Body of pancreas (tissue), 4 donors: ENCODE measurements around the gene KBTBD13. TPM values are rescaled to one million over a fixed set of nuclear protein-coding genes. Genes with fewer than 3 reads are reported as not detected.
"Not testable (repeated sequence)": the region's sequence is repeated elsewhere in the genome, so short reads cannot be mapped to it uniquely, and the experiment has no call there.

Source experiments
- ATAC-seq: fragments of 150-250 bp; one replicate; pipeline ENCODE4 v1.9.1; 2016
- DNase-seq, 4 donors: peaks; one replicate each; pipeline ENCODE4 v3.0.0-alpha.2; 2019
- H3K27ac ChIP-seq, 4 donors: fragments of 200-600 bp; sonication (generic); 1 replicate in 3 of 4; 2 replicates in 1 of 4; pipeline versions ENCODE4 v1.5.1 to v1.6.1; 2016 to 2019; ENCODE audit warnings: mild to moderate bottlenecking in 1 of 4, mixed read lengths in 1 of 4, moderate library complexity in 1 of 4
- H3K27me3 ChIP-seq, 2 donors: fragments of 200-600 bp; sonication (generic); one replicate each; pipeline ENCODE4 v1.6.0; 2016; ENCODE audit warnings: mild to moderate bottlenecking in 1 of 2
- H3K36me3 ChIP-seq, 2 donors: fragments of 200-600 bp; sonication (generic); replicated peaks in 1 of 2; 2 replicates each; pipeline ENCODE4 v1.5.1; 2016; ENCODE audit warnings: low read depth in 2 of 2; ENCODE audit not compliant: insufficient read depth in 1 of 2
- H3K4me1 ChIP-seq: fragments of 200-600 bp; sonication (generic); one replicate; pipeline ENCODE4 v1.6.0; 2016
- H3K4me3 ChIP-seq, 2 donors: fragments of 200-600 bp; sonication (generic); 1 replicate in 1 of 2; 2 replicates in 1 of 2; pipeline ENCODE4 v1.5.1; 2016 to 2019
- H3K9me3 ChIP-seq, 3 donors: fragments of 200-600 bp; sonication (generic); 1 replicate in 2 of 3; 2 replicates in 1 of 3; pipeline ENCODE4 v1.5.1; 2016
- CTCF ChIP-seq, 7 experiments: fragments of 450-650 bp in 4 of 7; fragments of 200-600 bp in 3 of 7; sonication (generic) in 3 of 7; IDR thresholded peaks; one replicate each; pipeline ENCODE4 v1.5.1; 2016 to 2019; ENCODE audit warnings: antibody characterized with exemption in 7 of 7
- POLR2A ChIP-seq, 3 donors: fragments of 450-650 bp; IDR thresholded peaks; one replicate each; pipeline ENCODE4 v1.6.1; 2016; ENCODE audit warnings: antibody characterized with exemption in 3 of 3, mild to moderate bottlenecking in 2 of 3
- WGBS, 2 donors: methylation state at CpG; one replicate each; pipeline ENCODE4 v1.1.5; 2017; 5-methylcytosine and 5-hydroxymethylcytosine counted together
- intact Hi-C: fragments of 100-400 bp; cut with DNase I; formaldehyde crosslinking; loops from one replicate; pipeline ENCODE4 v1.15.1; 2023
- total RNA-seq, 2 donors: library from RNA; depleted of rRNA; stranded (reverse); fragments of >200 nt; gene quantifications; one replicate each; pipeline ENCODE4 v1.1.0, GENCODE V29; 2016

Gene KBTBD13
- total RNA-seq, 2 donors from 2014 or later = not detected

DNA sequence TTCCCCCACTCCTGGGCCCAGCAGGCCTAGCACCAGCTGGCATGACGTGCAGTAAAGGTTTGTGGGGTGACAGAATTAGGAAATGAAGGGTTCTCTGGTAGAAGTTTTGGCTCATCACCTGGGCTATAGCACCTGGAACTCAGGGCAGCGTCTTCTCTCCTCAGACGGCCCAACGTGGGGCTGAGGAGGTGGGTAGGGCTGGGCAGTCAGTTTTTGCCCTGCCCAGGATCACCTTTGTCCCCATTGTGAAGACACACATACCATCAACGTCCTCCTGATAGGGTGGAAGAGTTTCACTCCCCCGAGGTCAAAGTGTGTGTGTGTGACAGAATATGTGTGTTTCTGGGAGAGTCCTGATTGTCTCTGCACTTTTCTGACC, 12.1 kb downstream of the KBTBD13 start:
- DNase-seq (no peak), ATAC-seq (no peak)
- WGBS, 2 donors = 56 to 58% methylated on average over 6 of the region's 6 CpGs
- Histone ChIP-seq H3K4me1 (peaks cover 8% of the 10 kb centered on the region), H3K27ac (no peak overlapping the region), H3K36me3 (no peaks in the 10 kb centered on the region), H3K9me3 (no peaks in the 10 kb centered on the region), H3K4me3 (no peak overlapping the region), H3K27me3 (no peaks in the 10 kb centered on the region)
- no peak for TF ChIP-seq CTCF (IDR thresholded peaks at IDR 0.05)
- no peak for TF ChIP-seq POLR2A (IDR thresholded peaks at IDR 0.05)
- intact Hi-C loops = no loop called here

GRCh38 chr15:65089206-65089824, 12.8 kb downstream of the KBTBD13 start:
- Histone ChIP-seq H3K27me3 (no peaks in the 10 kb centered on the region), H3K4me3 (no peak overlapping the region), H3K4me1 (peaks cover 8% of the 10 kb centered on the region), H3K9me3 (no peaks in the 10 kb centered on the region), H3K27ac (no peak overlapping the region), H3K36me3 (no peaks in the 10 kb centered on the region)
- intact Hi-C loops = no loop called here
- DNase-seq = no peak
- no peak for ATAC-seq
- 33 to 48% methylated on average over 5 of the region's 5 CpGs for WGBS, 2 donors
- TF ChIP-seq POLR2A (IDR thresholded peaks at IDR 0.05) (no peak), CTCF (IDR thresholded peaks at IDR 0.05) (no peak)

DNA sequence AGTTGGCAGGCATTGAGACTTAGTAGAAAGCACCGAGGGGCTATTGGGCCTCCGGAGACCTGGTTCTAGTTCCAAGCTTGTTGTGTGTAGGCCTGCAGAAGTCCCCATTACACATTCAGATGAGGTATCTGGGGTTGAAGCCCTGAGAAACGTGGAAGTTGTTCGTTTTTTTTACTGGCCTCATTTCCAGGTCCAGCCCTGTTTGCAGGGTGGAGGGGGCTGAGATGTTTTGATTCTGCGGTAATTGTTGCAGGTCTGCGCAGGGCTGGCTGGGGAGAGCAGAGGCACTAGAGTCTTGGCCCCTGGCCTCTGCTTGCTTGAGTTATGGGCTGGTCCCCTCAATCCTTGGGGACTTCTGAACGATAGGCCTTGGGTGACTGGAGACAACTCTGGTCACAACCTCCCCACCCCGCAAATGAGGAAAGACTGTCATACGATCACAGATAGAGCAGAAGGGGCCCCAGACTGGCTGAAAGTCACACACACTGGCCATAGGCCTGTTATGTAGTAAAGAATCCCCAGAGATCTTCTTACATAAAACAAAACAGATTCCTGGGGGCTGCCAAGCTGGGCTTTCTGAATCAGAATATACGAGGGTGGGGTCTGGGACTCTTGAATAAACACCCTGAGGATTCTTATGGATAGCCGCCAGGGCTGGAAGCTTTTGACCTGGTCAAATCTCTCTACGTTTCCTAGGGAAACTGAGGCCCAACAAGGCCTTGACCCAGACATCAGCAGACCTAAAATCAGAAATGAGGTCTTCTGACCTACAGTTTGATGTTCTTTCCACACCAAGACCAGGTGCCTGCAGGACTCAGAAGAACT, 15.6 kb downstream of the KBTBD13 start:
- DNase-seq = no peak
- Histone ChIP-seq H3K27me3 (no peaks in the 10 kb centered on the region), H3K4me3 (no peak overlapping the region), H3K36me3 (no peaks in the 10 kb centered on the region), H3K9me3 (no peaks in the 10 kb centered on the region), H3K27ac (no peak overlapping the region), H3K4me1 (peaks cover 8% of the 10 kb centered on the region)
- TF ChIP-seq POLR2A (IDR thresholded peaks at IDR 0.05) (no peak), CTCF (IDR thresholded peaks at IDR 0.05) (no peak)
- 82 to 86% methylated on average over 10 to 12 of the region's 12 CpGs for WGBS, 2 donors
- intact Hi-C loops = no loop called here
- ATAC-seq = no peak

GRCh38 chr15:65092911-65093792, 16.6 kb downstream of the KBTBD13 start:
- H3K36me3 ChIP-seq = no peaks in the 10 kb centered on the region
- H3K4me3 ChIP-seq = no peak overlapping the region
- DNase-seq (no peak), ATAC-seq (no peak)
- no peaks in the 10 kb centered on the region for H3K27me3 ChIP-seq
- intact Hi-C loops = no loop called here
- H3K27ac ChIP-seq = no peak overlapping the region
- peaks cover 8% of the 10 kb centered on the region for H3K4me1 ChIP-seq
- WGBS, 2 donors = 86 to 95% methylated on average over 11 to 17 of the region's 17 CpGs
- TF ChIP-seq POLR2A (IDR thresholded peaks at IDR 0.05) (no peak), CTCF (IDR thresholded peaks at IDR 0.05) (no peak)
- H3K9me3 ChIP-seq = no peaks in the 10 kb centered on the region

- H3K36me3 ChIP-seq, H3K27me3 ChIP-seq, H3K9me3 ChIP-seq, ATAC-seq, H3K27ac ChIP-seq, intact Hi-C loops, H3K4me1 ChIP-seq, DNase-seq, H3K4me3 ChIP-seq: not testable (repeated sequence)
- 90 to 91% methylated on average over 11 to 13 of the region's 13 CpGs for WGBS, 2 donors
These were observed 17.2 kb downstream of the KBTBD13 start for GRCh38 chr15:65093793-65094170.
